ENCODE results near the gene PLOD3. TPM values are rescaled to one million over a fixed set of nuclear protein-coding genes. Genes with fewer than 3 reads are reported as not detected.
"Not testable (repeated sequence)": the region's sequence is repeated elsewhere in the genome, so short reads cannot be mapped to it uniquely, and the experiment has no call there.

PLOD3 gene
- total RNA-seq, 2 donors from 2014 or later = 31.5 to 55.9 TPM

GRCh38 chr7:101200504-101200861 is 16.9 kb downstream of the PLOD3 start:
- Histone ChIP-seq H3K4me3 (no peak overlapping the region), H3K36me3 (no peaks in the 10 kb centered on the region), H3K9me3 (no peaks in the 10 kb centered on the region), H3K27ac (no peak overlapping the region), H3K4me1 (ENCODE audit: control insufficient read depth in 1 of 2, low read depth in 2 of 2) (peaks cover 5 to 9% of the 10 kb centered on the region in 2 donors), H3K27me3 (replicated peaks; ENCODE audit: insufficient read depth) (peaks cover 9% of the 10 kb centered on the region)
- no peak for DNase-seq (ENCODE audit: low spot score)
- ATAC-seq (ENCODE audit: insufficient number of reproducible peaks, low FRiP score, low read depth) = no peak
- no peak for TF ChIP-seq CTCF (IDR thresholded peaks at IDR 0.05)

GRCh38 chr7:101199522-101199921 is 17.9 kb downstream of the PLOD3 start:
- not testable (repeated sequence) for H3K36me3 ChIP-seq; H3K9me3 ChIP-seq; H3K27me3 ChIP-seq (replicated peaks; ENCODE audit: insufficient read depth); H3K4me1 ChIP-seq (ENCODE audit: control insufficient read depth in 1 of 2, low read depth in 2 of 2); DNase-seq (ENCODE audit: low spot score); H3K4me3 ChIP-seq; ATAC-seq (ENCODE audit: insufficient number of reproducible peaks, low FRiP score, low read depth); H3K27ac ChIP-seq

- no peaks in the 10 kb centered on the region for H3K9me3 ChIP-seq
- peaks cover 5 to 9% of the 10 kb centered on the region in 2 donors for H3K4me1 ChIP-seq (ENCODE audit: control insufficient read depth in 1 of 2, low read depth in 2 of 2)
- no peak for DNase-seq (ENCODE audit: low spot score)
- H3K27ac ChIP-seq = no peak overlapping the region
- no peak overlapping the region for H3K4me3 ChIP-seq
- no peaks in the 10 kb centered on the region for H3K36me3 ChIP-seq
- H3K27me3 ChIP-seq (replicated peaks; ENCODE audit: insufficient read depth) = peaks cover 9% of the 10 kb centered on the region
- no peak for TF ChIP-seq CTCF (IDR thresholded peaks at IDR 0.05)
- no peak for ATAC-seq (ENCODE audit: insufficient number of reproducible peaks, low FRiP score, low read depth)
Observed at GRCh38 chr7:101198476-101198875, 18.9 kb downstream of the PLOD3 start.

- H3K36me3 ChIP-seq = no peaks in the 10 kb centered on the region
- no peak overlapping the region for H3K4me3 ChIP-seq
- TF ChIP-seq CTCF (IDR thresholded peaks at IDR 0.05) = no peak
- peaks cover 5 to 9% of the 10 kb centered on the region in 2 donors for H3K4me1 ChIP-seq (ENCODE audit: control insufficient read depth in 1 of 2, low read depth in 2 of 2)
- DNase-seq (ENCODE audit: low spot score) (no peak), ATAC-seq (ENCODE audit: insufficient number of reproducible peaks, low FRiP score, low read depth) (no peak)
- peaks cover 9% of the 10 kb centered on the region for H3K27me3 ChIP-seq (replicated peaks; ENCODE audit: insufficient read depth)
- H3K27ac ChIP-seq = no peak overlapping the region
- H3K9me3 ChIP-seq = no peaks in the 10 kb centered on the region
Observed at GRCh38 chr7:101197991-101198390, 19.4 kb downstream of the PLOD3 start.

GRCh38 chr7:101195884-101196283 is 21.5 kb downstream of the PLOD3 start:
- no peak overlapping the region for H3K27ac ChIP-seq
- no peak for DNase-seq (ENCODE audit: low spot score)
- no peak for ATAC-seq (ENCODE audit: insufficient number of reproducible peaks, low FRiP score, low read depth)

More at GRCh38 chr7:101195884-101196283, 21.5 kb downstream of the PLOD3 start:
- Histone ChIP-seq H3K9me3 (no peaks in the 10 kb centered on the region), H3K27me3 (replicated peaks; ENCODE audit: insufficient read depth) (no peaks in the 10 kb centered on the region), H3K4me1 (ENCODE audit: control insufficient read depth in 1 of 2, low read depth in 2 of 2) (no peaks in the 10 kb centered on the region), H3K36me3 (no peaks in the 10 kb centered on the region), H3K4me3 (no peak overlapping the region)
- TF ChIP-seq CTCF (IDR thresholded peaks at IDR 0.05) = no peak
